ENCODE measurements around the gene SIRT5.

DNA sequence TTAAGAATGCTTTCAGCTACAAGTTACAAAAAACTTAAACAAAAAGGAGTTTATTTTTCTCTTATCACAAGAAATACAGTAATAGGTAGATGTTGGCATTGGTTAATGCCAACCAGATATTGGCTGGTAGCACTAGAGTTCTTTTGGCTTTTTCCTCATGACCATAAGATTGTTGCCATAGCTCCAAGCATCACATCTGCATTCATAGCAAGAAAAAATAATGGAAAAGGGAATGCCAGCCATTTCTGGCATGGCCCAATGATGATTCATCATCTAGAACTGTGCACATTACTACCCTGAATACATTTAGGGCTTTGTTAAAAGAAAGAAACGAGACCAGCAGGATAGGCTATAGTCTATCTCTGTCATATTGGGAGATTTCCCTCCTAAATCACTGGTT, 20.8 kb upstream of the SIRT5 start:
- TF ChIP-seq, protein P1, sequence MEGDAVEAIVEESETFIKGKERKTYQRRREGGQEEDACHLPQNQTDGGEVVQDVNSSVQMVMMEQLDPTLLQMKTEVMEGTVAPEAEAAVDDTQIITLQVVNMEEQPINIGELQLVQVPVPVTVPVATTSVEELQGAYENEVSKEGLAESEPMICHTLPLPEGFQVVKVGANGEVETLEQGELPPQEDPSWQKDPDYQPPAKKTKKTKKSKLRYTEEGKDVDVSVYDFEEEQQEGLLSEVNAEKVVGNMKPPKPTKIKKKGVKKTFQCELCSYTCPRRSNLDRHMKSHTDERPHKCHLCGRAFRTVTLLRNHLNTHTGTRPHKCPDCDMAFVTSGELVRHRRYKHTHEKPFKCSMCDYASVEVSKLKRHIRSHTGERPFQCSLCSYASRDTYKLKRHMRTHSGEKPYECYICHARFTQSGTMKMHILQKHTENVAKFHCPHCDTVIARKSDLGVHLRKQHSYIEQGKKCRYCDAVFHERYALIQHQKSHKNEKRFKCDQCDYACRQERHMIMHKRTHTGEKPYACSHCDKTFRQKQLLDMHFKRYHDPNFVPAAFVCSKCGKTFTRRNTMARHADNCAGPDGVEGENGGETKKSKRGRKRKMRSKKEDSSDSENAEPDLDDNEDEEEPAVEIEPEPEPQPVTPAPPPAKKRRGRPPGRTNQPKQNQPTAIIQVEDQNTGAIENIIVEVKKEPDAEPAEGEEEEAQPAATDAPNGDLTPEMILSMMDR (IDR thresholded peaks at IDR 0.05) = no peak
- TF ChIP-seq POLR2A (IDR thresholded peaks at IDR 0.05) = no peak

All from body of pancreas (tissue), 4 donors.